ENCODE results near the gene UROC1.

DNA sequence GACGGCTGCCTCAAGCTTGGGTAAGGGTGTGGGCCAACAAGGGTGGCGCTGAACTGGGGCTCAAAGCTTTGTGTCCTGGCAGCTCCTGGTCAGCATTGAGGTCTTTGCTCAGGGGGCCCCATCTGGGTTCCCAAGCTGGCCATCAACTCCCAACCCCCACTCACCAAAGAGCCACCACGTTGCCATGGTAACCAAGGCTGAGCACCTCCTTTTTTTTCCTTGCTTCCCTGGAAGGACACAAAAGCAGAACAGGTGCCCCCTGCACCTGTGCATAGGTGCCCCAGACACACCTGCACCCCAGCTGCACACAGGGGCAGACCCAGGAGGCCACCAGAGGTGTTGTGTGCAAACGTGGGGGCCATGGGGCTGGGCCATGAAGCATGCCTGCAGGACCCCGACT lies 16.5 kb downstream of the UROC1 start:
- no peak for TF ChIP-seq HDGF (IDR thresholded peaks at IDR 0.05; ENCODE audit: borderline replicate concordance)
- TF ChIP-seq BHLHE40 (IDR thresholded peaks at IDR 0.05; ENCODE audit: borderline replicate concordance): no peak
